Mesenchymal stem cell (in vitro differentiated cells and primary cell): ENCODE measurements around the gene ANTXRL.

Experiments used
- DNase-seq: peaks from one replicate; pipeline ENCODE4 v3.0.0-alpha.2; 2013
- H2AFZ ChIP-seq: one replicate; pipeline ENCODE4 v1.6.1; 2013; ENCODE audit warnings: low read depth, mild to moderate bottlenecking, control low read depth, inconsistent platforms, low read length, moderate library complexity
- H2AK5ac ChIP-seq: 2 replicates; pipeline ENCODE4 v1.6.1; 2013; ENCODE audit warnings: low read length, moderate library complexity, mild to moderate bottlenecking, inconsistent platforms; ENCODE audit not compliant: severe bottlenecking
- H2BK120ac ChIP-seq: one replicate; pipeline ENCODE4 v1.6.1; 2013; ENCODE audit warnings: low read depth, mild to moderate bottlenecking, inconsistent platforms, low read length, moderate library complexity
- H2BK12ac ChIP-seq, 2 experiments: one replicate each; pipeline ENCODE4 v1.6.1; 2013; ENCODE audit warnings: inconsistent platforms in 2 of 2, low read length in 2 of 2, mild to moderate bottlenecking in 2 of 2, moderate library complexity in 2 of 2, control low read depth in 1 of 2
- H2BK15ac ChIP-seq: one replicate; pipeline ENCODE4 v1.6.1; 2013; ENCODE audit warnings: mild to moderate bottlenecking, low read depth, inconsistent platforms; ENCODE audit not compliant: poor library complexity, severe bottlenecking
- H2BK5ac ChIP-seq: 2 replicates; pipeline ENCODE4 v1.6.1; 2013; ENCODE audit warnings: low read depth, mild to moderate bottlenecking, low read length, control low read depth, inconsistent platforms; ENCODE audit not compliant: poor library complexity, severe bottlenecking
- H3K14ac ChIP-seq, 2 experiments: one replicate each; pipeline ENCODE4 v1.6.1; 2013; ENCODE audit warnings: inconsistent platforms in 2 of 2, low read length in 2 of 2, control low read depth in 1 of 2, mild to moderate bottlenecking in 1 of 2, moderate library complexity in 1 of 2
- H3K18ac ChIP-seq, 2 experiments: one replicate each; pipeline ENCODE4 v1.6.1; 2013; ENCODE audit warnings: inconsistent platforms in 2 of 2, low read length in 2 of 2, control low read depth in 1 of 2, low read depth in 1 of 2, mild to moderate bottlenecking in 1 of 2
- H3K23ac ChIP-seq, 2 experiments: one replicate each; pipeline ENCODE4 v1.6.1; 2013; ENCODE audit warnings: inconsistent platforms in 2 of 2, low read length in 2 of 2, mild to moderate bottlenecking in 2 of 2, moderate library complexity in 2 of 2, control low read depth in 1 of 2
- H3K27ac ChIP-seq: 2 replicates; pipeline ENCODE4 v1.5.1; 2013; ENCODE audit warnings: mild to moderate bottlenecking, moderate library complexity, low read length, control low read depth, inconsistent platforms; ENCODE audit not compliant: poor library complexity, severe bottlenecking
- H3K27me3 ChIP-seq, 2 experiments: 2 replicates each; pipeline versions ENCODE4 v1.6.1 to v1.7.0; 2013; ENCODE audit warnings: low read length in 2 of 2, mild to moderate bottlenecking in 2 of 2, moderate library complexity in 2 of 2, control low read depth in 1 of 2, inconsistent platforms in 1 of 2; ENCODE audit not compliant: control insufficient read depth in 1 of 2, insufficient read depth in 1 of 2
- H3K36me3 ChIP-seq, 2 experiments: 2 replicates each; pipeline versions ENCODE4 v1.6.1 to v1.7.0; 2013; ENCODE audit warnings: low read length in 2 of 2, control low read depth in 1 of 2, inconsistent platforms in 1 of 2, low read depth in 1 of 2, mild to moderate bottlenecking in 1 of 2; ENCODE audit not compliant: insufficient read depth in 2 of 2, control insufficient read depth in 1 of 2
- H3K4ac ChIP-seq, 2 experiments: one replicate each; pipeline ENCODE4 v1.6.1; 2013; ENCODE audit warnings: inconsistent platforms in 2 of 2, low read length in 2 of 2, mild to moderate bottlenecking in 2 of 2, moderate library complexity in 2 of 2, control low read depth in 1 of 2, low read depth in 1 of 2
- H3K4me1 ChIP-seq: 2 replicates; pipeline ENCODE4 v1.6.1; 2013; ENCODE audit warnings: low read depth, low read length, control low read depth; ENCODE audit not compliant: control insufficient read depth, insufficient read depth
- H3K4me2 ChIP-seq: 2 replicates; pipeline ENCODE4 v1.6.1; 2013; ENCODE audit warnings: low read length, mild to moderate bottlenecking, inconsistent platforms; ENCODE audit not compliant: poor library complexity, severe bottlenecking
- H3K4me3 ChIP-seq, 2 experiments: 2 replicates each; pipeline versions ENCODE4 v1.5.1 to v1.7.0; 2013; ENCODE audit warnings: low read length in 2 of 2, mild to moderate bottlenecking in 2 of 2, control low read depth in 1 of 2, low read depth in 1 of 2; ENCODE audit not compliant: insufficient read depth in 1 of 2
- H3K79me1 ChIP-seq: replicated peaks from 2 replicates; pipeline ENCODE4 v1.6.1; 2013; ENCODE audit warnings: mild to moderate bottlenecking, control low read depth, low read length, inconsistent platforms; ENCODE audit not compliant: poor library complexity, severe bottlenecking
- H3K9ac ChIP-seq: 2 replicates; pipeline ENCODE4 v1.7.0; 2013; ENCODE audit warnings: mild to moderate bottlenecking, low read length, moderate library complexity
- H3K9me3 ChIP-seq: 2 replicates; pipeline ENCODE4 v1.7.0; 2013; ENCODE audit warnings: mild to moderate bottlenecking, low read length; ENCODE audit not compliant: control insufficient read depth
- H4K8ac ChIP-seq: one replicate; pipeline ENCODE4 v1.6.1; 2013; ENCODE audit warnings: inconsistent platforms, mild to moderate bottlenecking, low read length, moderate library complexity
- H4K91ac ChIP-seq: one replicate; pipeline ENCODE4 v1.6.1; 2013; ENCODE audit warnings: mild to moderate bottlenecking, low read length, inconsistent platforms
- WGBS: methylation state at CpG from one replicate; pipeline ENCODE4 v1.1.7; 2013; ENCODE audit warnings: mixed read lengths; 5-methylcytosine and 5-hydroxymethylcytosine counted together

Gene ANTXRL

GRCh38 chr10:46296641-46297141 is 9.9 kb downstream of the ANTXRL start:
- no peak for DNase-seq
- Histone ChIP-seq H3K9me3 (no peaks in the 10 kb centered on the region), H3K4me1 (no peaks in the 10 kb centered on the region), H3K23ac (no peak overlapping the region), H3K27me3 (peaks cover 27% of the 10 kb centered on the region in 2 experiments), H3K4me2 (no peak overlapping the region), H2AFZ (no peak overlapping the region), H2BK120ac (no peak overlapping the region), H2AK5ac (no peak overlapping the region), H3K4ac (no peak overlapping the region), H3K9ac (no peak overlapping the region), H2BK5ac (no peak overlapping the region), H2BK15ac (no peak overlapping the region), H2BK12ac (no peak overlapping the region), H4K8ac (no peak overlapping the region), H4K91ac (no peak overlapping the region), H3K4me3 (no peak overlapping the region), H3K79me1 (no peaks in the 10 kb centered on the region), H3K36me3 (no peaks in the 10 kb centered on the region), H3K14ac (no peak overlapping the region), H3K27ac (no peak overlapping the region), H3K18ac (no peak overlapping the region)
- WGBS: 64% methylated on average over 5 of the region's 5 CpGs

GRCh38 chr10:46297406-46298204 is 10.8 kb downstream of the ANTXRL start:
- no peak overlapping the region for H3K23ac ChIP-seq
- no peak overlapping the region for H3K27ac ChIP-seq
- no peak overlapping the region for H2BK12ac ChIP-seq
- no peak overlapping the region for H3K4ac ChIP-seq
- H3K4me2 ChIP-seq: no peak overlapping the region
- no peaks in the 10 kb centered on the region for H3K4me1 ChIP-seq
- H3K36me3 ChIP-seq: no peaks in the 10 kb centered on the region
- peak overlapping the region in 1 of 2 experiments; percentile 23 for H3K14ac ChIP-seq
- no peak overlapping the region for H3K18ac ChIP-seq
- H3K9ac ChIP-seq: no peak overlapping the region
- H2AK5ac ChIP-seq: no peak overlapping the region
- H4K8ac ChIP-seq: no peak overlapping the region
- no peaks in the 10 kb centered on the region for H3K79me1 ChIP-seq
- H3K9me3 ChIP-seq: no peaks in the 10 kb centered on the region
- no peak overlapping the region for H2BK15ac ChIP-seq
- no peak overlapping the region for H4K91ac ChIP-seq
- DNase-seq: no peak
- WGBS: 81% methylated on average over 16 of the region's 16 CpGs
- no peak overlapping the region for H2BK120ac ChIP-seq
- no peak overlapping the region for H3K4me3 ChIP-seq
- H2AFZ ChIP-seq: no peak overlapping the region
- H2BK5ac ChIP-seq: no peak overlapping the region
- H3K27me3 ChIP-seq: peaks cover 18 to 26% of the 10 kb centered on the region in 2 experiments

GRCh38 chr10:46298477-46299285 is 11.9 kb downstream of the ANTXRL start:
- H4K91ac ChIP-seq: peak overlapping the region; percentile 28
- no peak overlapping the region for H2BK120ac ChIP-seq
- no peak overlapping the region for H2AK5ac ChIP-seq
- no peak for DNase-seq
- no peak overlapping the region for H2AFZ ChIP-seq
- no peak overlapping the region for H2BK5ac ChIP-seq
- no peak overlapping the region for H3K23ac ChIP-seq
- no peaks in the 10 kb centered on the region for H3K4me1 ChIP-seq
- peak overlapping the region in 1 of 2 experiments; percentile 13 for H3K4ac ChIP-seq
- no peak overlapping the region for H4K8ac ChIP-seq
- H3K18ac ChIP-seq: no peak overlapping the region
- H2BK12ac ChIP-seq: no peak overlapping the region
- no peak overlapping the region for H3K27ac ChIP-seq
- no peak overlapping the region for H2BK15ac ChIP-seq
- no peak overlapping the region for H3K9ac ChIP-seq
- H3K4me2 ChIP-seq: no peak overlapping the region
- no peak overlapping the region for H3K4me3 ChIP-seq
- 83% methylated on average over 9 of the region's 9 CpGs for WGBS
- no peaks in the 10 kb centered on the region for H3K79me1 ChIP-seq
- H3K9me3 ChIP-seq: no peaks in the 10 kb centered on the region
- H3K36me3 ChIP-seq: no peaks in the 10 kb centered on the region
- H3K14ac ChIP-seq: peak overlapping the region in 1 of 2 experiments; percentile 90
- peaks cover 18 to 26% of the 10 kb centered on the region in 2 experiments for H3K27me3 ChIP-seq

GRCh38 chr10:46299286-46299535 is 12.4 kb downstream of the ANTXRL start:
- Histone ChIP-seq H2BK15ac (no peak overlapping the region), H3K18ac (no peak overlapping the region), H3K4me1 (no peaks in the 10 kb centered on the region), H3K4me2 (no peak overlapping the region), H3K4ac (no peak overlapping the region), H3K14ac (peak overlapping the region in 1 of 2 experiments; percentile 4), H3K9ac (no peak overlapping the region), H4K91ac (no peak overlapping the region), H3K36me3 (no peaks in the 10 kb centered on the region), H3K4me3 (no peak overlapping the region), H2AK5ac (no peak overlapping the region), H3K79me1 (no peaks in the 10 kb centered on the region), H2BK5ac (no peak overlapping the region), H2BK120ac (no peak overlapping the region), H2BK12ac (no peak overlapping the region), H2AFZ (no peak overlapping the region), H3K9me3 (no peaks in the 10 kb centered on the region), H3K27ac (no peak overlapping the region), H3K27me3 (peaks cover 18 to 26% of the 10 kb centered on the region in 2 experiments), H4K8ac (no peak overlapping the region), H3K23ac (no peak overlapping the region)
- DNase-seq: no peak
- 89% methylated on average over 5 of the region's 5 CpGs for WGBS
